HepG2 (cell line): ENCODE measurements around the gene KCNH6. TPM values are rescaled to one million over a fixed set of nuclear protein-coding genes. Genes with fewer than 3 reads are reported as not detected.
A peak's percentile ranks its signal among the peaks of the same experiment; 100 is the strongest.

ENCODE experiments used
- DPF2 ChIP-seq: sonication (generic); formaldehyde crosslinking; IDR thresholded peaks from 2 replicates; pipeline ENCODE4 v1.4.0; 2020; ENCODE audit warnings: mild to moderate bottlenecking, low read depth, missing genetic modification reagents, borderline replicate concordance
- ELF4 ChIP-seq: sonication (generic); formaldehyde crosslinking; IDR thresholded peaks from 2 replicates; pipeline ENCODE4 v1.5.0; 2020; ENCODE audit warnings: missing genetic modification reagents, mild to moderate bottlenecking, moderate library complexity, borderline replicate concordance
- MATR3 ChIP-seq: sonication (generic); formaldehyde crosslinking; IDR thresholded peaks from 2 replicates; pipeline ENCODE4 v1.4.0; 2020; ENCODE audit warnings: missing genetic modification reagents
- MED8 ChIP-seq: sonication (generic); formaldehyde crosslinking; IDR thresholded peaks from 2 replicates; pipeline ENCODE4 v1.8.1; 2023; ENCODE audit warnings: mild to moderate bottlenecking, missing genetic modification reagents; ENCODE audit not compliant: insufficient replicate concordance
- MTF1 ChIP-seq: sonication (generic); formaldehyde crosslinking; IDR thresholded peaks from 2 replicates; pipeline ENCODE4 v1.5.0; 2020; ENCODE audit warnings: missing genetic modification reagents
- MXD4 ChIP-seq: IDR thresholded peaks from 2 replicates; pipeline ENCODE4 v1.6.1; 2016; ENCODE audit warnings: mild to moderate bottlenecking, missing biosample characterization, missing genetic modification reagents
- RBAK ChIP-seq: sonication (generic); formaldehyde crosslinking; IDR thresholded peaks from 2 replicates; pipeline ENCODE4 v1.5.1; 2020; ENCODE audit warnings: mild to moderate bottlenecking, missing genetic modification reagents
- RBM39 ChIP-seq: fragments of 200-400 bp; formaldehyde crosslinking; IDR thresholded peaks from one replicate; pipeline ENCODE4 v1.6.1; 2018; ENCODE audit warnings: antibody characterized with exemption, mild to moderate bottlenecking, low read depth, low read length; ENCODE audit not compliant: poor library complexity, severe bottlenecking
- SKI ChIP-seq: fragments of 450-650 bp; IDR thresholded peaks from one replicate; pipeline ENCODE4 v1.6.1; 2018; ENCODE audit warnings: mild to moderate bottlenecking; ENCODE audit not compliant: partially characterized antibody
- TP53 ChIP-seq: sonication (generic); formaldehyde crosslinking; conservative IDR thresholded peaks from 2 replicates; pipeline ENCODE4 v1.4.0; 2020; ENCODE audit warnings: missing genetic modification reagents
- ZFYVE20 ChIP-seq: sonication (generic); formaldehyde crosslinking; IDR thresholded peaks from 2 replicates; pipeline ENCODE4 v1.8.0; 2023; ENCODE audit warnings: low read depth, mild to moderate bottlenecking, moderate library complexity, missing genetic modification reagents, borderline replicate concordance
- ZNF124 ChIP-seq: sonication (generic); formaldehyde crosslinking; IDR thresholded peaks from 2 replicates; pipeline ENCODE4 v1.4.0; 2020; ENCODE audit warnings: missing genetic modification reagents
- ZNF20 ChIP-seq: sonication (generic); formaldehyde crosslinking; IDR thresholded peaks from 2 replicates; pipeline ENCODE4 v1.4.0; 2020; ENCODE audit warnings: mild to moderate bottlenecking, moderate library complexity, missing genetic modification reagents
- ZNF333 ChIP-seq: sonication (generic); formaldehyde crosslinking; IDR thresholded peaks from 2 replicates; pipeline ENCODE4 v1.4.0; 2020; ENCODE audit warnings: mild to moderate bottlenecking, missing genetic modification reagents, borderline replicate concordance
- ZNF446 ChIP-seq: sonication (generic); formaldehyde crosslinking; IDR thresholded peaks from 2 replicates; pipeline ENCODE4 v1.5.0; 2020; ENCODE audit warnings: mild to moderate bottlenecking, missing genetic modification reagents
- ZNF563 ChIP-seq: sonication (generic); formaldehyde crosslinking; IDR thresholded peaks from 2 replicates; pipeline ENCODE4 v1.8.0; 2022; ENCODE audit warnings: mild to moderate bottlenecking, moderate library complexity, missing genetic modification reagents
- polyA plus RNA-seq, 8 experiments: library from polyadenylated mRNA; depleted of rRNA in 3 of 8; stranded (reverse) in 7 of 8; unstranded in 1 of 8; fragments of >200 nt; fragmentation: Illumina TruSeq in 4 of 8; extraction: Trizol in 4 of 8; gene quantifications; 2 replicates each; pipeline versions ENCODE4 v1.2.1 to v1.2.3, GENCODE V29; 2011 to 2016; ENCODE audit warnings: low read depth in 4 of 8, missing spikeins in 1 of 8, mixed read lengths in 1 of 8; ENCODE audit not compliant: insufficient read depth in 1 of 8
- total RNA-seq, 5 experiments: library from RNA; depleted of rRNA; stranded (reverse); fragments of >200 nt; fragmentation: Illumina TruSeq; extraction: Trizol; gene quantifications; 2 replicates each; pipeline ENCODE4 v1.2.3, GENCODE V29; 2016; ENCODE audit warnings: low read depth in 1 of 5
- TF ChIP-seq, protein P1 (sequence below): sonication (generic); formaldehyde crosslinking; IDR thresholded peaks from 2 replicates; pipeline ENCODE4 v1.5.0; 2020; ENCODE audit warnings: missing genetic modification reagents
- TF ChIP-seq, protein P2 (sequence below): sonication (generic); formaldehyde crosslinking; IDR thresholded peaks from 2 replicates; pipeline ENCODE4 v1.4.0; 2020; ENCODE audit warnings: mild to moderate bottlenecking, missing genetic modification reagents

The KCNH6 gene
- total and polyA plus RNA-seq, 2 of the 13 experiments (the other 11 are each of a cell fraction or from before 2014, with no cell fraction given), result 0.05 to 0.18 TPM

DNA sequence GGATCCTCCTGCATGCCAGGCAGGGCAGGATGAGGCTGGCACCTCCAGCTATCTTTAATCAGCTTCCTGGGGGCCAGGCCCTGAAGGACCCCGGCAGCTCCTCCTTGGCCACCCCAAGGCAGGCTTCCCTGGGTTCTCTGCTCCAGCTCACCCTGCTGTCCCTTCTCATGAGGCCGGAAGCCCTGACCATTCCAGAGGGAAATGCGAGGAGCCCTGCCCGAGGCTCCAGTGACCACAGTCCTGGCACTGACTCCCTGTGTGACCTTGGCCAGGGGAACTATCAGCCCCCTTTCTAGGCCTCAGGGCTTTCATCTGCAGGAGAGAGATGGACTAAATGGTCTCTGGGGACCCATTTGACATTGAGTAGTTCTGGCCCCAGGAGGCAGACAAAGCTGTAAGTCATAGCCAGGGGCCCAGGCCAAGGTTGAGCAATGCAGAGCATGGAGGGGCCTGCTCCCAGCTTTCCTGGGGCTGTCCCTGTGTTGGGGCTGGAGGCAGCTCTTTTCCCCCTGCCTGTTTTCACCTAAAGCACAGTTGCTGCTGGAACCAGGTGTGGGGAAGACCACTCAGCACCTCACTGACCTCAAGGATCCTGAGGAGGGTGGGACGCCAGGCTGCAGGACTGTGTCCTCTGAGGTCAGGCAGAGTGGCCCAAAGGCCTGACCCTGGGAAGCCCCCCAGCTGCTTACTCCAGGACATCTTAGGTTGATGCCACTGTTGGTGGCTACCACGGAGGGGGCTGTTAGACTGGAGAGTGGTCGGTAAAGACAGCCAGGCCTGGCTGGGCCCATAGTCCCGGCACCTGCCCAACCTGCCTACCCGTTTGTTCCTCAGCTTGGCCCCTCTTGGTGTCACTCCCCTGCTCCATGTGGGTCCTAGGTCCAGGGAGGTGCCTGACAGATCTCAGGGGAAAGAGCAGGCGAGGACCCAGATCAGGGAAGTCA lies 8.1 kb downstream of the KCNH6 start (continued):
- TF ChIP-seq, protein P1, sequence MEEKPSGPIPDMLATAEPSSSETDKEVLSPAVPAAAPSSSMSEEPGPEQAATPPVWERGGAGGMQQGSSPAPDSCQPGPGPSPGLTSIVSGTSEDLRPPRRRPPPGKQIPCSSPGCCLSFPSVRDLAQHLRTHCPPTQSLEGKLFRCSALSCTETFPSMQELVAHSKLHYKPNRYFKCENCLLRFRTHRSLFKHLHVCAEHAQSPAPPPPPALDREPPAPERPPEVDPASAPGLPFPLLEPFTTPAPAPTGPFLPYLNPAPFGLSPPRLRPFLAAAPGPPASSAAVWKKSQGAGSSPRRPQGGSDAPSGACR (CRISPR knock-in tag), result peak; percentile 73
- TF ChIP-seq RBAK (CRISPR knock-in tag) (0 out of 2 replicates have a peak, but pooled peaks have one; percentile 65), MXD4 (CRISPR knock-in tag) (peak; percentile 44; the same call in 1 of the 2 replicates), ZFYVE20 (CRISPR knock-in tag) (no peak), ZNF124 (CRISPR knock-in tag) (peak; percentile 73; the same call in 1 of the 2 replicates), MATR3 (CRISPR knock-in tag) (no peak), DPF2 (CRISPR knock-in tag) (peak; percentile 97), ZNF446 (no peak), RBM39 (no peak), ZNF563 (0 out of 2 replicates have a peak, but pooled peaks have one; percentile 61), ZNF20 (CRISPR knock-in tag) (no peak), MED8 (no peak), ELF4 (CRISPR knock-in tag) (no peak), MTF1 (CRISPR knock-in tag) (no peak), TP53 (CRISPR knock-in tag) (no peak), SKI (peak; percentile 70), ZNF333 (CRISPR knock-in tag) (no peak; the same call in 1 of the 2 replicates)
- TF ChIP-seq, protein P2, sequence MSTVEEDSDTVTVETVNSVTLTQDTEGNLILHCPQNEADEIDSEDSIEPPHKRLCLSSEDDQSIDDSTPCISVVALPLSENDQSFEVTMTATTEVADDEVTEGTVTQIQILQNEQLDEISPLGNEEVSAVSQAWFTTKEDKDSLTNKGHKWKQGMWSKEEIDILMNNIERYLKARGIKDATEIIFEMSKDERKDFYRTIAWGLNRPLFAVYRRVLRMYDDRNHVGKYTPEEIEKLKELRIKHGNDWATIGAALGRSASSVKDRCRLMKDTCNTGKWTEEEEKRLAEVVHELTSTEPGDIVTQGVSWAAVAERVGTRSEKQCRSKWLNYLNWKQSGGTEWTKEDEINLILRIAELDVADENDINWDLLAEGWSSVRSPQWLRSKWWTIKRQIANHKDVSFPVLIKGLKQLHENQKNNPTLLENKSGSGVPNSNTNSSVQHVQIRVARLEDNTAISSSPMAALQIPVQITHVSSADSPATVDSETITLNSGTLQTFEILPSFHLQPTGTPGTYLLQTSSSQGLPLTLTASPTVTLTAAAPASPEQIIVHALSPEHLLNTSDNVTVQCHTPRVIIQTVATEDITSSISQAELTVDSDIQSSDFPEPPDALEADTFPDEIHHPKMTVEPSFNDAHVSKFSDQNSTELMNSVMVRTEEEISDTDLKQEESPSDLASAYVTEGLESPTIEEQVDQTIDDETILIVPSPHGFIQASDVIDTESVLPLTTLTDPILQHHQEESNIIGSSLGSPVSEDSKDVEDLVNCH, result peak; percentile 76; the same call in 1 of the 2 replicates
